SK-N-SH treated with all-trans-retinoic acid at 6 μM for 48 hours (cell line): Measurements from ENCODE around the gene RNF213.

Experiments used
- ARNTL ChIP-seq: fragments of 450-650 bp; formaldehyde crosslinking; IDR thresholded peaks from 2 replicates; pipeline ENCODE4 v1.5.0; 2020; ENCODE audit warnings: low read depth, mild to moderate bottlenecking, moderate library complexity, borderline replicate concordance
- BACH2 ChIP-seq: fragments of 250-450 bp; sonication (Bioruptor Pico); IDR thresholded peaks from 2 replicates; pipeline ENCODE4 v1.9.0; 2021; ENCODE audit warnings: mild to moderate bottlenecking, borderline replicate concordance
- CSRNP3 ChIP-seq: fragments of 250-450 bp; sonication (Bioruptor Pico); IDR thresholded peaks from 2 replicates; pipeline ENCODE4 v1.5.1; 2021; ENCODE audit warnings: mild to moderate bottlenecking, moderate library complexity
- ESRRG ChIP-seq: fragments of 250-450 bp; sonication (Bioruptor Pico); IDR thresholded peaks from 2 replicates; pipeline ENCODE4 v1.6.1; 2021; ENCODE audit warnings: mild to moderate bottlenecking
- PATZ1 ChIP-seq: fragments of 250-450 bp; sonication (Bioruptor Pico); IDR thresholded peaks from 2 replicates; pipeline ENCODE4 v1.8.0; 2020; ENCODE audit warnings: mild to moderate bottlenecking, moderate library complexity, borderline replicate concordance
- RARB ChIP-seq: fragments of 250-450 bp; sonication (Bioruptor Pico); IDR thresholded peaks from 2 replicates; pipeline ENCODE4 v1.8.0; 2021; ENCODE audit warnings: mild to moderate bottlenecking, moderate library complexity
- ZC3H10 ChIP-seq: fragments of 250-450 bp; sonication (Bioruptor Pico); IDR thresholded peaks from 2 replicates; pipeline ENCODE4 v1.5.1; 2021; ENCODE audit warnings: mild to moderate bottlenecking, moderate library complexity
- ZFP3 ChIP-seq: fragments of 250-450 bp; sonication (Bioruptor Pico); IDR thresholded peaks from 2 replicates; pipeline ENCODE4 v1.5.0; 2020; ENCODE audit warnings: mild to moderate bottlenecking, moderate library complexity
- ZFP30 ChIP-seq: fragments of 450-650 bp; formaldehyde crosslinking; IDR thresholded peaks from 2 replicates; pipeline ENCODE4 v1.5.0; 2022; ENCODE audit warnings: mild to moderate bottlenecking, moderate library complexity
- ZNF8 ChIP-seq: fragments of 450-650 bp; formaldehyde crosslinking; IDR thresholded peaks from 2 replicates; pipeline ENCODE4 v1.5.0; 2020; ENCODE audit warnings: mild to moderate bottlenecking, moderate library complexity
- TF ChIP-seq, protein P1 (sequence below): fragments of 250-450 bp; sonication (Bioruptor Pico); IDR thresholded peaks from 2 replicates; pipeline ENCODE4 v1.5.1; 2020; ENCODE audit warnings: low read depth, mild to moderate bottlenecking, moderate library complexity
- TF ChIP-seq, protein P2 (sequence below): fragments of 250-450 bp; sonication (Bioruptor Pico); IDR thresholded peaks from 2 replicates; pipeline ENCODE4 v1.8.0; 2021; ENCODE audit warnings: low read depth, mild to moderate bottlenecking, moderate library complexity, borderline replicate concordance
- TF ChIP-seq, protein P3 (sequence below): fragments of 250-450 bp; sonication (Bioruptor Pico); IDR thresholded peaks from 2 replicates; pipeline ENCODE4 v1.5.0; 2020; ENCODE audit warnings: mild to moderate bottlenecking, moderate library complexity

GRCh38 chr17:80428796-80429195, 168.1 kb downstream of the RNF213 start:
- TF ChIP-seq ARNTL (CRISPR knock-in tag) (no peak), ZFP3 (no peak), BACH2 (CRISPR knock-in tag) (no peak), ZNF8 (no peak), PATZ1 (CRISPR knock-in tag) (no peak), RARB (CRISPR knock-in tag) (no peak), CSRNP3 (CRISPR knock-in tag) (no peak), ZC3H10 (no peak), ZFP30 (CRISPR knock-in tag) (no peak), ESRRG (no peak)
- TF ChIP-seq, protein P1, sequence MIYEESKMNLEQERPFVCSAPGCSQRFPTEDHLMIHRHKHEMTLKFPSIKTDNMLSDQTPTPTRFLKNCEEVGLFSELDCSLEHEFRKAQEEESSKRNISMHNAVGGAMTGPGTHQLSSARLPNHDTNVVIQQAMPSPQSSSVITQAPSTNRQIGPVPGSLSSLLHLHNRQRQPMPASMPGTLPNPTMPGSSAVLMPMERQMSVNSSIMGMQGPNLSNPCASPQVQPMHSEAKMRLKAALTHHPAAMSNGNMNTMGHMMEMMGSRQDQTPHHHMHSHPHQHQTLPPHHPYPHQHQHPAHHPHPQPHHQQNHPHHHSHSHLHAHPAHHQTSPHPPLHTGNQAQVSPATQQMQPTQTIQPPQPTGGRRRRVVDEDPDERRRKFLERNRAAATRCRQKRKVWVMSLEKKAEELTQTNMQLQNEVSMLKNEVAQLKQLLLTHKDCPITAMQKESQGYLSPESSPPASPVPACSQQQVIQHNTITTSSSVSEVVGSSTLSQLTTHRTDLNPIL (CRISPR knock-in tag): no peak
- TF ChIP-seq, protein P2, sequence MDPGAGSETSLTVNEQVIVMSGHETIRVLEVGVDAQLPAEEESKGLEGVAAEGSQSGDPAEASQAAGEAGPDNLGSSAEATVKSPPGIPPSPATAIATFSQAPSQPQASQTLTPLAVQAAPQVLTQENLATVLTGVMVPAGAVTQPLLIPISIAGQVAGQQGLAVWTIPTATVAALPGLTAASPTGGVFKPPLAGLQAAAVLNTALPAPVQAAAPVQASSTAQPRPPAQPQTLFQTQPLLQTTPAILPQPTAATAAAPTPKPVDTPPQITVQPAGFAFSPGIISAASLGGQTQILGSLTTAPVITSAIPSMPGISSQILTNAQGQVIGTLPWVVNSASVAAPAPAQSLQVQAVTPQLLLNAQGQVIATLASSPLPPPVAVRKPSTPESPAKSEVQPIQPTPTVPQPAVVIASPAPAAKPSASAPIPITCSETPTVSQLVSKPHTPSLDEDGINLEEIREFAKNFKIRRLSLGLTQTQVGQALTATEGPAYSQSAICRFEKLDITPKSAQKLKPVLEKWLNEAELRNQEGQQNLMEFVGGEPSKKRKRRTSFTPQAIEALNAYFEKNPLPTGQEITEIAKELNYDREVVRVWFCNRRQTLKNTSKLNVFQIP (CRISPR knock-in tag): no peak
- TF ChIP-seq, protein P3, sequence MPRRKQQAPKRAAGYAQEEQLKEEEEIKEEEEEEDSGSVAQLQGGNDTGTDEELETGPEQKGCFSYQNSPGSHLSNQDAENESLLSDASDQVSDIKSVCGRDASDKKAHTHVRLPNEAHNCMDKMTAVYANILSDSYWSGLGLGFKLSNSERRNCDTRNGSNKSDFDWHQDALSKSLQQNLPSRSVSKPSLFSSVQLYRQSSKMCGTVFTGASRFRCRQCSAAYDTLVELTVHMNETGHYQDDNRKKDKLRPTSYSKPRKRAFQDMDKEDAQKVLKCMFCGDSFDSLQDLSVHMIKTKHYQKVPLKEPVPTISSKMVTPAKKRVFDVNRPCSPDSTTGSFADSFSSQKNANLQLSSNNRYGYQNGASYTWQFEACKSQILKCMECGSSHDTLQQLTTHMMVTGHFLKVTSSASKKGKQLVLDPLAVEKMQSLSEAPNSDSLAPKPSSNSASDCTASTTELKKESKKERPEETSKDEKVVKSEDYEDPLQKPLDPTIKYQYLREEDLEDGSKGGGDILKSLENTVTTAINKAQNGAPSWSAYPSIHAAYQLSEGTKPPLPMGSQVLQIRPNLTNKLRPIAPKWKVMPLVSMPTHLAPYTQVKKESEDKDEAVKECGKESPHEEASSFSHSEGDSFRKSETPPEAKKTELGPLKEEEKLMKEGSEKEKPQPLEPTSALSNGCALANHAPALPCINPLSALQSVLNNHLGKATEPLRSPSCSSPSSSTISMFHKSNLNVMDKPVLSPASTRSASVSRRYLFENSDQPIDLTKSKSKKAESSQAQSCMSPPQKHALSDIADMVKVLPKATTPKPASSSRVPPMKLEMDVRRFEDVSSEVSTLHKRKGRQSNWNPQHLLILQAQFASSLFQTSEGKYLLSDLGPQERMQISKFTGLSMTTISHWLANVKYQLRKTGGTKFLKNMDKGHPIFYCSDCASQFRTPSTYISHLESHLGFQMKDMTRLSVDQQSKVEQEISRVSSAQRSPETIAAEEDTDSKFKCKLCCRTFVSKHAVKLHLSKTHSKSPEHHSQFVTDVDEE (CRISPR knock-in tag): no peak
